ENCODE measurements around the gene SLC7A14.

- no peak for TF ChIP-seq POLR2A (IDR thresholded peaks at IDR 0.05; ENCODE audit: extremely low read depth, insufficient read length)
- TF ChIP-seq CTCF (IDR thresholded peaks at IDR 0.05; ENCODE audit: low read depth, low read length): no peak
Observed at GRCh38 chr3:170494766-170495165, 91.1 kb downstream of the SLC7A14 start.

Measured in NB4 (cell line).